HAP-1 (cell line): ENCODE results near the gene JHY.

Experiments
- DNase-seq, 2 experiments: peaks; one replicate each; pipeline ENCODE4 v3.0.0-alpha.2; 2016 to 2020; ENCODE audit warnings: low spot score in 2 of 2
- H3K27me3 ChIP-seq: fragments of 250-450 bp; sonication (Bioruptor Pico); 2 replicates; pipeline ENCODE4 v1.5.1; 2020; ENCODE audit warnings: low read depth, mild to moderate bottlenecking, moderate library complexity
- H3K36me3 ChIP-seq: fragments of 250-450 bp; sonication (Bioruptor Pico); replicated peaks from 2 replicates; pipeline ENCODE4 v1.5.1; 2020; ENCODE audit warnings: mild to moderate bottlenecking
- H3K4me1 ChIP-seq: fragments of 250-450 bp; sonication (Bioruptor Pico); 2 replicates; pipeline ENCODE4 v1.5.1; 2020; ENCODE audit warnings: mild to moderate bottlenecking
- H3K4me3 ChIP-seq: fragments of 250-450 bp; sonication (Bioruptor Pico); 2 replicates; pipeline ENCODE4 v1.5.1; 2020; ENCODE audit warnings: mild to moderate bottlenecking, moderate library complexity
- H3K9me3 ChIP-seq: fragments of 250-450 bp; sonication (Bioruptor Pico); 2 replicates; pipeline ENCODE4 v1.5.1; 2020; ENCODE audit warnings: mild to moderate bottlenecking, moderate library complexity
- in situ Hi-C: fragments of 300-500 bp; cut with MboI; formaldehyde crosslinking; loops from 3 replicates; pipeline ENCODE4 v1.14.3; 2020; ENCODE audit warnings: low sequenced_read_pairs, inconsistent platforms, mixed read lengths

Gene JHY

GRCh38 chr11:122933416-122933815 lies 50.9 kb downstream of the JHY start:
- Histone ChIP-seq H3K9me3 (no peaks in the 10 kb centered on the region), H3K4me3 (no peak overlapping the region), H3K4me1 (no peaks in the 10 kb centered on the region), H3K27me3 (peaks cover 2% of the 10 kb centered on the region; the same call in 1 of the 2 replicates), H3K36me3 (no peaks in the 10 kb centered on the region)
- in situ Hi-C loops, result no loop called here
- no peak for DNase-seq

- DNase-seq, result no peak
- Histone ChIP-seq H3K9me3 (no peaks in the 10 kb centered on the region), H3K4me3 (no peak overlapping the region), H3K27me3 (peaks cover 5% of the 10 kb centered on the region), H3K36me3 (no peaks in the 10 kb centered on the region), H3K4me1 (no peaks in the 10 kb centered on the region)
- in situ Hi-C loops, result no loop called here
Measured at GRCh38 chr11:122937983-122938382, 55.4 kb downstream of the JHY start.

DNA sequence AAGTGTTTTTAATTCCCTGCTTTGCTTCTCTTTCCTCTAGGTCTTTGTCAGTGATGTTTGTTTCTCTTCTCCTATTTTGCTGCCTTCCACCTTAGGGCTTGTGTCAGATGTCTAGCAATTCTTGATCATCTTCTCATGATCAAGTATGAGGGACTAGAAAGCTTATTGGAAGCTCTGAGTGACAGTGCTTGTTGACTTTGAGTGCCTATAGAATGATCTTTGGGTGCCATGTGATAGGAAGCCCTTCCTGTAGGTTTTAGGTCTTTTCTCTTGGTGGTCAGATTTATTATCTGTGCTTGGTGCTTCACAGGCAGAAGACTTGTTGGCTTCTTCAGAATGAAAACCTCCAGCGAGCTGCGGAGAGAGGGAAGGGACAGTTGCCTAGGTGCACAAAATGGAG lies 56.0 kb downstream of the JHY start:
- H3K27me3 ChIP-seq, result peaks cover 5% of the 10 kb centered on the region
- H3K9me3 ChIP-seq, result no peaks in the 10 kb centered on the region
- DNase-seq, result no peak
- no peak overlapping the region for H3K4me3 ChIP-seq
- no peaks in the 10 kb centered on the region for H3K36me3 ChIP-seq
- no peaks in the 10 kb centered on the region for H3K4me1 ChIP-seq
- in situ Hi-C loops, result no loop called here

GRCh38 chr11:122951211-122951610 lies 68.7 kb downstream of the JHY start:
- in situ Hi-C loops, result no loop called here
- H3K36me3 ChIP-seq, result no peaks in the 10 kb centered on the region
- peaks cover 9% of the 10 kb centered on the region for H3K4me1 ChIP-seq
- H3K27me3 ChIP-seq, result peaks cover 18% of the 10 kb centered on the region
- DNase-seq, result no peak
- H3K9me3 ChIP-seq, result no peaks in the 10 kb centered on the region
- H3K4me3 ChIP-seq, result no peak overlapping the region

GRCh38 chr11:122954455-122954854 lies 71.9 kb downstream of the JHY start:
- H3K9me3 ChIP-seq, result no peaks in the 10 kb centered on the region
- H3K4me1 ChIP-seq, result peaks cover 9% of the 10 kb centered on the region
- in situ Hi-C loops, result no loop called here
- H3K27me3 ChIP-seq, result peaks cover 29% of the 10 kb centered on the region
- H3K4me3 ChIP-seq, result no peak overlapping the region
- DNase-seq, result no peak
- no peaks in the 10 kb centered on the region for H3K36me3 ChIP-seq

DNA sequence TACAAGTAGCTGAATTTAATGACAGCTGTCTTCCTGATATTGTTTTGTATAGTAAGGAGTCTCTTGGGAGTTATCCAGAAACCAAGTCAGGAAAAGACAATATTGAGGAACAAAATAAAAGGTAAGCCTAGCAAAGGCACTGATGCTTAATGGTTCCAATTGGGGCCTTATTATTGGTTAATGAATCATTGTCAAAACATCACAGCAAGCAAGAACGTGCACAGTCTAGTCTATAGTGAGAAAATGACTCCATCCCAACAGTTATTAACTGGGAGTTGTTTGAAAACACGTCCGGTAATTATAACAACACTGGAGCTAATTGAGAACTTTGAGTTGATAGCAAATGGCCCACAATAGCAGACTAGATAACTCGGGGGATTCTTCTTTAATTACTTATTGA lies 81.4 kb downstream of the JHY start:
- H3K9me3 ChIP-seq, result no peaks in the 10 kb centered on the region
- DNase-seq, result no peak
- H3K4me1 ChIP-seq, result no peaks in the 10 kb centered on the region
- in situ Hi-C loops, result no loop called here
- H3K4me3 ChIP-seq, result no peak overlapping the region
- H3K27me3 ChIP-seq, result peaks cover 28% of the 10 kb centered on the region
- H3K36me3 ChIP-seq, result no peaks in the 10 kb centered on the region

- Histone ChIP-seq H3K4me3 (no peak overlapping the region), H3K36me3 (no peaks in the 10 kb centered on the region), H3K27me3 (peaks cover 81% of the 10 kb centered on the region), H3K4me1 (no peaks in the 10 kb centered on the region), H3K9me3 (no peaks in the 10 kb centered on the region)
- no peak for DNase-seq
- in situ Hi-C loops, result no loop called here
Measured at GRCh38 chr11:122976061-122976733, 93.6 kb downstream of the JHY start.

DNA sequence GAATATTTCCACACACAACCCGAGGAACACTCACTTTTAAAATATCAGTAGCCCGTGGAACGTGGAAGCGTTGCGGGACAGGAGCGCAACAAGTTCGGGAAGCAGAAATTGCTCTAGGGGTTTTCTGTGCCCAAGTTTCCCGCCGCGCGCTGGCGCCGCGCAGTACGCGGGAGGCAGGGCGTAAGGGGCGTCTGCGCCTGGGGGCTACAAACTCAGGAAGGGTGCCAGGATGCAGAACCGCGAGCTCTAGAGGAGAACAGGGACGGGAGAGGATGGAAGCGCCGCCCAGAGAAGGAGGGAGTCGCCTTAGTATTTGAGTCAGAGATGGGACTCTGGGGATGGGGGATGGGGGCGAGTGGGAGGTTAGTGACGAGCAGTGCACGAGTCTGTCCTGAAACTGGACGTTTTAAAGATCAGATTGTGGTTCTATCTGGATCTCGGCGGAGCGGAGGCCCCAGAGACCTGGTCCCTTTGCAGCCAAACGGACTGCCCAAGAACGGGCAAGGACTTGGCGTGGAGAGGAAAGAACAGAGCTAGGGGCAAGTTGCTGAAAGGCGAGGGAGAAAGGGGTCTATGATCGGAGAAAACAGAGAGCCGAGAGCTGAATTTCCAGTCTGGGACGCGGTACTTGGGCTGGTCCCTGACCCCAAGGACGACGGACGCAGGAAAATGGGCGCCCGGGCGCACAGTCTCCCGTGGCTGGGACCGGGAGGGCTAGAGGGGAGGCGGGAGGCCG lies 94.3 kb downstream of the JHY start:
- in situ Hi-C loops, result no loop called here
- Histone ChIP-seq H3K36me3 (no peaks in the 10 kb centered on the region), H3K4me3 (no peak overlapping the region), H3K4me1 (no peaks in the 10 kb centered on the region), H3K27me3 (peaks cover 83% of the 10 kb centered on the region), H3K9me3 (no peaks in the 10 kb centered on the region)
- no peak for DNase-seq

- no peak for DNase-seq
- no peaks in the 10 kb centered on the region for H3K36me3 ChIP-seq
- H3K4me1 ChIP-seq, result no peaks in the 10 kb centered on the region
- in situ Hi-C loops, result no loop called here
- H3K9me3 ChIP-seq, result no peaks in the 10 kb centered on the region; the same call in 1 of the 2 replicates
- H3K27me3 ChIP-seq, result peaks cover 89% of the 10 kb centered on the region
- H3K4me3 ChIP-seq, result no peak overlapping the region
Measured at GRCh38 chr11:122977470-122978298, 95.1 kb downstream of the JHY start.

GRCh38 chr11:122978299-122978620 lies 95.7 kb downstream of the JHY start:
- Histone ChIP-seq H3K27me3 (peaks cover 90% of the 10 kb centered on the region), H3K9me3 (no peaks in the 10 kb centered on the region; the same call in 1 of the 2 replicates), H3K36me3 (no peaks in the 10 kb centered on the region), H3K4me3 (no peak overlapping the region), H3K4me1 (no peaks in the 10 kb centered on the region)
- DNase-seq, result no peak
- in situ Hi-C loops, result no loop called here

DNA sequence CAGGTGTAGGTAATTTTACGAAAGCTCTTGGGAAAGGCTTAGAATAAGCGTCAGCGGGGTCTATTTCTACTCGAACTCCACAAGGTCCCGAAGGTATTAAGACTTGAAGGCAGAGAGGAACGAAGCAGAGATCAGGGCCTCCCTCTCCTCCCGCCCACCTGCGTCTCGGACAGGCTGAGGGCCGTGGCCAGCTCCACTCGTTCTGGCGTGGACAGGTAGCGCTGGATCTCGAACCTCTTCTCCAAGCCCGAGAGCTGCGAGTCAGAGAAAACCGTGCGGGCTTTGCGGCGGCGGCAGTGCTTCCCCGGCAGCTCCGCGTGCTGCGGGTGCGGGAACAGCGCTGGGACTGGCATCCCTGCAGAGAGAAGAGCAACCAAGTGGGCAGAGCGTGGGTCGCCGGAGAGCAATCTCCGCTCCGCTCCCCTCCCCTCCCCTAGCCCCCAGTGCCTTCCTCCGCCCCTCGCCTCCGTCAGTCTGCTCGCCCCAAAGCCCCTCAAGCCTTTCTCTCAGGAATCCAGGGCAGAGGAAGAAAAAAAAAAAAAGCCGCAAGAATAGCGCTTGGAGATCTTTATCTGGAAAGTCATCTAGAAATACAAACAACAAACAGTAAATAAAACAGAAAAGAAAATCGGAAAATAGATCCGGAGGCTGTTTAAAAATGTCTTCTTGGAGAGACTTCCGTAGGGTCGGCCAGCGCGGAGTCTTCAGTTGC lies 96.7 kb downstream of the JHY start:
- Histone ChIP-seq H3K4me1 (no peaks in the 10 kb centered on the region), H3K27me3 (peaks cover 90% of the 10 kb centered on the region), H3K9me3 (no peaks in the 10 kb centered on the region; the same call in 1 of the 2 replicates), H3K4me3 (no peak overlapping the region), H3K36me3 (no peaks in the 10 kb centered on the region)
- in situ Hi-C loops, result no loop called here
- no peak for DNase-seq

DNA sequence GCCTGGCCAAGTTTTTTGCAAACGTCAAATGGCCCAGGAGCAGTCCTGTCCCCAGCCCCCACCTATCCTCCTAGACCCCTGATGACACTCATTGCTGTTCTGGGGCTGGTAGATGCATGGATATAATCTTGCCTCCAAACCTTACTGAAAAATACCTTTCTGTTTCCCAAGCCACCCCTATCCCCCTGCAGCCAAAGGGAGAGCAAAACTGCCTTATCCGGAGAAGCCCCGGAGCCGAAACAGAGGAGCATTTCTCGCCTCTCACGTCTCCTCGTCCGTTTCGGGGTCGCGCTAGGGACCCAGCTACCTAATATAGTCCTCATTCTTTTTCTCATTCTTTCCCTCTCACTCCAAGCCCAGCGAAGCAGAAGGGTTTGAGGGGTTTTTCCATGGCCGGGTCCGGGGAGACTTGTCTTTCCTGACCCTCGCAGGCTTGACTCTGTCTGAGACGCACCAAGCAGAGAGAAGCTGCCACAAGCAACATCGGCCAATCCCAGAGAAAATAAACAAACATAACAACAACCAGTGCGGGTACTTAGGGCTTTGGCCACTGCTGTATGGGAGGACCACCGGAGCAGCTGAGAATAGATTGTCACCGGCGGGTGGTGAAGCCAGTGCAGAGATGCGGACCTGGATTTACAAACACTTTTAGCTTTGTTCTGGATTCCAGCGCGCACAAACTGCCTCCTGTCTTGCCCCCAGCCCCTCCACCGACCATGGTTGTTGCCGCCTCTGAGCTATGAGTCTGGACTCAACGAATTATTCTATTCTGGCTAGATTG lies 97.4 kb downstream of the JHY start:
- H3K9me3 ChIP-seq, result no peaks in the 10 kb centered on the region; the same call in 1 of the 2 replicates
- H3K27me3 ChIP-seq, result peaks cover 90% of the 10 kb centered on the region
- DNase-seq, result no peak

More for the DNA sequence above, 97.4 kb downstream of the JHY start:
- H3K4me3 ChIP-seq, result no peak overlapping the region
- in situ Hi-C loops, result no loop called here
- no peaks in the 10 kb centered on the region for H3K36me3 ChIP-seq
- H3K4me1 ChIP-seq, result no peaks in the 10 kb centered on the region
